ENCODE results near the gene STK10.

DNA sequence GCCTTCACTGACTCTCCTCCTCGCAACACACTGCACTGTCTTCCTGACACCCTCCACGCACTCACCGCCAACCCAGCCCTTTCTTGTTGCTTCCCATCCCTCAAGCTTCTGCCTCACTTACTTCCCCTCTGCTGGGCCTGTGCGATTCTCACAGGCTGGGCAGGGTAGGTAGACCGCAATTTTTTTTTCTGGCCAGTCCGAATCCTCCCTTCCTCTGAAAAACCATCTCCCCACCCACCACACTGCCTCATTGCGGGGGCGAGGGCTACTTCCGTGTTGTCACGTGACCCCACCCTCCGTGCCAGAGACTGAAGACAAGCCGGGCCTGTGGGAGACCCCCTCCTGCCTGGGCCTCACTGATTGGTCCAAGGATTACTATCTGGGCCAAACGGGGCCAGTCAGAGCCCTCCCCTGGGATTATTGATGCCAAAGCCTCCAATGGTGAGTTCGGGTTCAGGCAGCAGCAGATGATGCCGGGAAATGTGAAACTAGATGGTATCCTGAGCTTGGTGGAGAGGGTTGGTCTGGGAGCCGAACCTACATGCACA, 73.1 kb downstream of the STK10 start:
- TF ChIP-seq ZNF274 (IDR thresholded peaks at IDR 0.05; ENCODE audit: low read depth, low read length) (no peak), YY1 (IDR thresholded peaks at IDR 0.05; ENCODE audit: insufficient read depth, insufficient read length) (no peak), SUZ12 (IDR thresholded peaks at IDR 0.05; ENCODE audit: extremely low read depth, insufficient read depth, insufficient read length) (no peak)
